PC-3 (cell line): ENCODE data around the gene BICRA.
"Not testable (repeated sequence)": the region's sequence is repeated elsewhere in the genome, so short reads cannot be mapped to it uniquely, and the experiment has no call there.

Experiments
- EZH2 ChIP-seq: fragments of 300-600 bp; sonication (generic); IDR thresholded peaks from one replicate; pipeline ENCODE4 v1.6.1; 2017; ENCODE audit warnings: antibody characterized with exemption, mild to moderate bottlenecking, low read length; ENCODE audit not compliant: unreplicated experiment
- TF ChIP-seq, protein P1 (sequence below): fragments of 300-600 bp; sonication (generic); conservative IDR thresholded peaks from 2 replicates; pipeline ENCODE4 v1.5.1; 2017; ENCODE audit warnings: antibody characterized with exemption, low read depth, mild to moderate bottlenecking, low read length

DNA sequence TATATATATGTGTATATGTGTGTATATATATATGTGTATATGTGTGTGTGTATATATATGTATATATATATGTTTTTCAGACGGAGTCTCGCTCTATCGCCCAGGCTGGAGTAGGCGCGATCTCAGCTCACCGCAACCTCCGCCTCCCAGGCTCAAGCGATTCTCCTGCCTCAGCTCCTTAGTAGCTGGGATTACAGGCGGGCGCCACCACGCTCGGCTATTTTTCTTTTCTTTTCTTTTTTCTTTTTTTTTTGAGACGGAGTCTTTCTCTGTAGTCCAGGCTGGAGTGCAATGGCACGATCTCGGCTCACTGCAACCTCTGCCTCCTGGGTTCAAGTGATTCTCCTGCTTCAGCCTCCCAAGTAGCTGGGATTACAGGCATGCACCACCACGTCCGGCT, 137.2 kb downstream of the BICRA start:
- TF ChIP-seq, protein P1, sequence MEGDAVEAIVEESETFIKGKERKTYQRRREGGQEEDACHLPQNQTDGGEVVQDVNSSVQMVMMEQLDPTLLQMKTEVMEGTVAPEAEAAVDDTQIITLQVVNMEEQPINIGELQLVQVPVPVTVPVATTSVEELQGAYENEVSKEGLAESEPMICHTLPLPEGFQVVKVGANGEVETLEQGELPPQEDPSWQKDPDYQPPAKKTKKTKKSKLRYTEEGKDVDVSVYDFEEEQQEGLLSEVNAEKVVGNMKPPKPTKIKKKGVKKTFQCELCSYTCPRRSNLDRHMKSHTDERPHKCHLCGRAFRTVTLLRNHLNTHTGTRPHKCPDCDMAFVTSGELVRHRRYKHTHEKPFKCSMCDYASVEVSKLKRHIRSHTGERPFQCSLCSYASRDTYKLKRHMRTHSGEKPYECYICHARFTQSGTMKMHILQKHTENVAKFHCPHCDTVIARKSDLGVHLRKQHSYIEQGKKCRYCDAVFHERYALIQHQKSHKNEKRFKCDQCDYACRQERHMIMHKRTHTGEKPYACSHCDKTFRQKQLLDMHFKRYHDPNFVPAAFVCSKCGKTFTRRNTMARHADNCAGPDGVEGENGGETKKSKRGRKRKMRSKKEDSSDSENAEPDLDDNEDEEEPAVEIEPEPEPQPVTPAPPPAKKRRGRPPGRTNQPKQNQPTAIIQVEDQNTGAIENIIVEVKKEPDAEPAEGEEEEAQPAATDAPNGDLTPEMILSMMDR: not testable (repeated sequence)
- TF ChIP-seq EZH2: not testable (repeated sequence)
